Stomach (tissue), 4 donors: ENCODE measurements around the gene GAREM2.

ENCODE experiments used
- CTCF ChIP-seq, 7 experiments: fragments of 450-650 bp in 4 of 7; fragments of 200-600 bp in 3 of 7; sonication (generic) in 3 of 7; IDR thresholded peaks; one replicate each; pipeline ENCODE4 v1.5.1; 2016 to 2019; ENCODE audit warnings: antibody characterized with exemption in 7 of 7, control low read depth in 2 of 7, mild to moderate bottlenecking in 1 of 7
- EP300 ChIP-seq: sonication (generic); formaldehyde crosslinking; IDR thresholded peaks from one replicate; pipeline ENCODE4 v1.6.1; 2017; ENCODE audit warnings: antibody characterized with exemption
- POLR2AphosphoS5 ChIP-seq, 3 donors: sonication (generic); formaldehyde crosslinking; IDR thresholded peaks; one replicate each; pipeline ENCODE4 v1.6.1; 2016; ENCODE audit warnings: antibody characterized with exemption in 3 of 3

DNA sequence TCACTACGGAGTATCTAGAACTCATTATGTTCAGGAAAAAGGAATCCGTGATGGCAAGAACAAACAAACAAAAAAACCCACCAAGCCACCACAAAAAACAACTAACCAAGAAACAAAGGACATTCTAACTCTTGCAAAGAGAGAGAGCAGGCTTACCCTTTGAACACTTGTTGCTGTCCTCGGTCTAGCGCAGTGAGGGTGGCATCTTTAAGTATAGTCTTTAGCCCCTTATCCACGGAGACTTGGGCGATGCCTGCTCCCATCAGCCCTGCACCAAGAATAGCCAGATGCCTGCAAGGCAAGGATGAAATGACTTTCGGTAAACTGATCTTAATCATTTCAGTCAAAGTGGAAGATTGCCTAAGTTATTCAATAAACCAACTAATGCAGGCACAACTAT is 31.0 kb downstream of the GAREM2 start:
- TF ChIP-seq POLR2AphosphoS5 (IDR thresholded peaks at IDR 0.05), result no peak
- no peak for TF ChIP-seq EP300
- no peak for TF ChIP-seq CTCF (IDR thresholded peaks at IDR 0.05)
